Activated B cell treated with CpG ODN at 0.5 μM for 24 hours (primary cell): Measurements from ENCODE around the gene ST6GALNAC6. TPM values are rescaled to one million over a fixed set of nuclear protein-coding genes. Genes with fewer than 3 reads are reported as not detected.

Experiments
- ATAC-seq: fragments of 200-7000 bp; cut with Tn5 transposase; one replicate; pipeline ENCODE4 v1.10.0; 2021; ENCODE audit warnings: low read depth, mild to moderate bottlenecking, moderate library complexity
- CTCF ChIA-PET: fragments of 350-600 bp; sonication (Branson Sonifier 250); formaldehyde crosslinking; loops from one replicate; lab custom pipeline; 2021; ENCODE audit warnings: antibody characterized with exemption; lab: Charles Lee
- POLR2A ChIA-PET: fragments of 350-600 bp; sonication (Branson Sonifier 250); formaldehyde crosslinking; loops from one replicate; lab custom pipeline; 2021; ENCODE audit warnings: antibody characterized with exemption; lab: Charles Lee
- DNase-seq: peaks from one replicate; pipeline ENCODE4 v3.0.0; 2022
- H3K27ac Mint-ChIP-seq: one replicate; pipeline ENCODE4 v1.8.0; 2020; ENCODE audit warnings: mixed read lengths
- H3K27me3 Mint-ChIP-seq: one replicate; pipeline ENCODE4 v1.8.0; 2021; ENCODE audit warnings: mixed read lengths
- H3K36me3 Mint-ChIP-seq: one replicate; pipeline ENCODE4 v1.8.0; 2021; ENCODE audit warnings: low read depth, mixed read lengths
- H3K4me1 Mint-ChIP-seq: one replicate; pipeline ENCODE4 v1.8.0; 2021; ENCODE audit warnings: mixed read lengths
- H3K4me3 Mint-ChIP-seq: one replicate; pipeline ENCODE4 v1.8.0; 2020; ENCODE audit warnings: mild to moderate bottlenecking, mixed read lengths
- H3K9me3 Mint-ChIP-seq: one replicate; pipeline ENCODE4 v1.8.0; 2020; ENCODE audit warnings: mixed read lengths
- intact Hi-C: fragments of 100-400 bp; cut with micrococcal nuclease; formaldehyde crosslinking; loops from one replicate; pipeline ENCODE4 v1.15.1; 2024
- total RNA-seq: library from RNA; stranded (reverse); gene quantifications from 2 replicates; pipeline ENCODE4 v1.2.3, GENCODE V29; 2022
- TF ChIP-seq, protein P1 (sequence below): fragments of 200-600 bp; IDR thresholded peaks from one replicate; pipeline ENCODE4 v1.8.0; 2022; ENCODE audit warnings: antibody characterized with exemption, mild to moderate bottlenecking

Gene ST6GALNAC6
- total RNA-seq, 1 donor from 2014 or later: 47.5 TPM

- peaks cover 63% of the 10 kb centered on the region for H3K4me1 Mint-ChIP-seq
- no peak overlapping the region for H3K4me3 Mint-ChIP-seq
- DNase-seq: no peak
- H3K27ac Mint-ChIP-seq: peak overlapping the region; percentile 96
- no peaks in the 10 kb centered on the region for H3K27me3 Mint-ChIP-seq
- no peak for ATAC-seq
- TF ChIP-seq, protein P1, sequence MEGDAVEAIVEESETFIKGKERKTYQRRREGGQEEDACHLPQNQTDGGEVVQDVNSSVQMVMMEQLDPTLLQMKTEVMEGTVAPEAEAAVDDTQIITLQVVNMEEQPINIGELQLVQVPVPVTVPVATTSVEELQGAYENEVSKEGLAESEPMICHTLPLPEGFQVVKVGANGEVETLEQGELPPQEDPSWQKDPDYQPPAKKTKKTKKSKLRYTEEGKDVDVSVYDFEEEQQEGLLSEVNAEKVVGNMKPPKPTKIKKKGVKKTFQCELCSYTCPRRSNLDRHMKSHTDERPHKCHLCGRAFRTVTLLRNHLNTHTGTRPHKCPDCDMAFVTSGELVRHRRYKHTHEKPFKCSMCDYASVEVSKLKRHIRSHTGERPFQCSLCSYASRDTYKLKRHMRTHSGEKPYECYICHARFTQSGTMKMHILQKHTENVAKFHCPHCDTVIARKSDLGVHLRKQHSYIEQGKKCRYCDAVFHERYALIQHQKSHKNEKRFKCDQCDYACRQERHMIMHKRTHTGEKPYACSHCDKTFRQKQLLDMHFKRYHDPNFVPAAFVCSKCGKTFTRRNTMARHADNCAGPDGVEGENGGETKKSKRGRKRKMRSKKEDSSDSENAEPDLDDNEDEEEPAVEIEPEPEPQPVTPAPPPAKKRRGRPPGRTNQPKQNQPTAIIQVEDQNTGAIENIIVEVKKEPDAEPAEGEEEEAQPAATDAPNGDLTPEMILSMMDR: no peak
- CTCF ChIA-PET: interaction anchor here (1.4 kb wide), 1 partner anchor 9 kb away, joined by 5 read pairs; no protein-coding TSS in a partner anchor
- POLR2A ChIA-PET: interaction anchor here (12.0 kb wide), 1 partner anchor 10 kb away, joined by 457 read pairs; the partner anchor contains the start of gene ST6GALNAC6
- H3K9me3 Mint-ChIP-seq: no peaks in the 10 kb centered on the region
- H3K36me3 Mint-ChIP-seq: peaks cover 63% of the 10 kb centered on the region
- intact Hi-C loops: no loop called here
Observed at GRCh38 chr9:127912296-127912695, 12.9 kb upstream of the ST6GALNAC6 start.

DNA sequence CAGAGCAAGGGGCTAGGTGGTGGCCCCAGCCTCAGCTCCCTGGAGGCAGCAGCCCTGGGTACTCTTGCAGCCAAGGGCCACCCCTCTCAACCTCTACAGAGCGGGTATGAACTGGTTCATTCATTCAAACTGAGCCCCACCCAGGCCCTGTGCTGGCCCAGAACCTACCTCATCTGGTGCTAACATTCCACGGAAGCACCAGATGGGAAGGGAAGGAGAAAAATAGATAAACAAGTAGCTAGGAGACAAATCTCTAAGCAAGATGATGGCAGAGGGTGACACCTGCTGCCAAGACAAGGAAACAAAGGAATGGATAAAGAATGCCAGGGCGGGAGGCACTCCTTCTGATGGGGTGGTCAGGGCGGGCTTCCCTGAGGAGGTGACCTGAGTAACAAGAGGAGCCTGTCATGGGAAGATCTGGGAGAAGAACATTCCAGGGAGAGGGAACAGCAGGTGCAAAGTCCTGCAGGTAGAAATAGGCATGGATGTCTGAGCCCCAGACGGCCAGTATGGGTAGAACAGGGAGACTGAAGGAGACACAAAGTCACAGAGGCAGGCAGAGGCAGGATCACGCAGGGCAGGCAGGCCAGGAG, 11.3 kb upstream of the ST6GALNAC6 start:
- Mint-ChIP-seq H3K36me3 (peaks cover 61% of the 10 kb centered on the region), H3K4me3 (peak overlapping the region; percentile 73), H3K9me3 (no peaks in the 10 kb centered on the region), H3K4me1 (peaks cover 73% of the 10 kb centered on the region), H3K27ac (peak overlapping the region; percentile 96), H3K27me3 (no peaks in the 10 kb centered on the region)
- ATAC-seq (no peak), DNase-seq (no peak)
- CTCF ChIA-PET: interaction anchor here (1.0 kb wide), 1 partner anchor 40 kb away, joined by 3 read pairs; no protein-coding TSS in a partner anchor
- POLR2A ChIA-PET: interaction anchor here (1.3 to 3.3 kb wide), 3 partner anchors 11 to 131 kb away, joined by 4 to 20 read pairs (median 5); partner anchors contain the start of genes CDK9 and ST6GALNAC6
- TF ChIP-seq, protein P1: no peak
- intact Hi-C loops: no loop called here

DNA sequence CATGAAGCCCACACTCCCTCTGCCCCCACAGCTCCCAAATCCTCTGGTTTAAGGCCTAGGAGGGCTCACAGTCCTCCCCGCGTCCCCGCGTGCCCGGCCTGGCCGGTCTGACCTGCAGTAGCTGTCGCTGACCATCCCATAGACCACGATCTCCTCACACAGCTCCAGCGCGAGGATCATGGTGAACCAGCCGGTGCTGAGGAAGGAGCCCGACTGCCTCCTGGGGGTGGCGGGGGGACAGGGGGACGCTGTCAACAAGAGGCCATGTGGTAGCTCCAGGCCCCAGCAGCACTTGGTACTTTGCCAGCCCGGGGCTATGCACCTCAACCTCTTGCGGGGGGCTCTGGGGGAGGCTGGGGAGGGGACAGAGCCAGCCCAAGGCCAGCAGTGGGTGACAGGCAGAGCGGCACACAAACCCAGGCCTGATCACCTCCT, 10.5 kb upstream of the ST6GALNAC6 start:
- Mint-ChIP-seq H3K9me3 (no peaks in the 10 kb centered on the region), H3K27me3 (no peaks in the 10 kb centered on the region), H3K27ac (peak overlapping the region; percentile 46), H3K36me3 (peaks cover 58% of the 10 kb centered on the region), H3K4me3 (no peak overlapping the region), H3K4me1 (peaks cover 73% of the 10 kb centered on the region)
- TF ChIP-seq, protein P1: no peak
- no peak for ATAC-seq
- ChIA-PET CTCF (no interaction called here), POLR2A (interaction anchor here (0.7 to 3.3 kb wide), 4 partner anchors 10 to 131 kb away, joined by 4 to 20 read pairs (median 4); partner anchors contain the start of genes CDK9 and ST6GALNAC6)
- DNase-seq: no peak
- intact Hi-C loops: no loop called here

- Mint-ChIP-seq H3K9me3 (no peaks in the 10 kb centered on the region), H3K4me1 (peaks cover 76% of the 10 kb centered on the region), H3K36me3 (peaks cover 51% of the 10 kb centered on the region), H3K4me3 (no peak overlapping the region), H3K27me3 (no peaks in the 10 kb centered on the region), H3K27ac (peak overlapping the region; percentile 35)
- ATAC-seq (no peak), DNase-seq (no peak)
- ChIA-PET POLR2A (interaction anchor here (3.3 to 12.3 kb wide), 2 partner anchors 9 kb away, joined by 20 to 457 read pairs; partner anchors contain the start of genes ST6GALNAC4 and ST6GALNAC6), CTCF (no interaction called here)
- intact Hi-C loops: no loop called here
- TF ChIP-seq, protein P1: no peak
Observed at GRCh38 chr9:127908660-127908926, 9.2 kb upstream of the ST6GALNAC6 start.

DNA sequence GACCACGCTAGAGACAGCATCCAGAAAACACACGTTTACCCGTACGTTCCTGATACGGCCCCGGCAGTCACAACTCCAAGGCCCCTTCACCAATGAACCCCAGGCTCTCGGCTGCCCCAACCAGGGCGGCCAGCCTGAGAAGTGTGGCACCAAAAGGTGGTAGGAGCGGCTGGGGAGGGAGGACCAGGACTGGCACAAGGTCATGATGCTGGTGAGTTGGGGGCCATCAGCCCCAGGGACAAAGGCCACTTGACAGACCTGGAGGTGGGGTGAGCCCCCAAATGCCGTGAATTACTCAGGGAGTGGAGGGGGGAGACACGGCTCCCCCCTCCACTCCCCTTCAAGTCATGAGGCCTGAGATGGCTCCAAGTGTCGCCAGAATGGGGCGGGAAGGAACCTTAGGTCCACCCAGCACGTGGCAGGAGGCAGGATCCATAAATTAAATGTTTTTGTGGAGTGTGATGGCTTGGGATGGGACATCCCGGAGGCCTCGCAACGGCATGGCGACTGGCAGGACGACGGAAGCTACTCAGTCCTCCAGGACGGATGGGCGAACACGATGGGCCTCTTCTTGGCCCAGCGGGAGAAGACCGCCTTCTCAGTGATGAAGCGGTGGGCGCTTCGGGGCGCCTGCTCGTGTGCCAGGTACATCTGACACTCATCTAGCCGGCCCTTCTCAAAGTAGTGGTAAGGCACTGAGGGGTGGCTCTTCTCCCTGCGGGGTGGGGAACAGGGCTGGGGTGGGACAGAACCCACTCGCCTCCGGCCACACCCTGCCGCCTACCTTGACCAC, 8.7 kb upstream of the ST6GALNAC6 start:
- ATAC-seq: no peak
- Mint-ChIP-seq H3K4me1 (peaks cover 77% of the 10 kb centered on the region), H3K4me3 (no peak overlapping the region), H3K36me3 (peaks cover 47% of the 10 kb centered on the region), H3K27ac (peak overlapping the region; percentile 98), H3K9me3 (no peaks in the 10 kb centered on the region), H3K27me3 (no peaks in the 10 kb centered on the region)
- no peak for DNase-seq
- CTCF ChIA-PET: no interaction called here
- POLR2A ChIA-PET: interaction anchor here (0.6 to 12.3 kb wide), 2 partner anchors 10 to 798 kb away, joined by 3 to 457 read pairs; partner anchors contain the start of gene ST6GALNAC4
- intact Hi-C loops: no loop called here
- TF ChIP-seq, protein P1: no peak
